GM10847 (cell line): ENCODE results near the gene RASL11A.

Source experiments
- POLR2A ChIP-seq: IDR thresholded peaks from 2 replicates; pipeline ENCODE4 v1.6.1; 2011; ENCODE audit not compliant: insufficient read length; ENCODE audit errors: extremely low read depth

Gene RASL11A

GRCh38 chr13:27270594-27271520, at the start of gene RASL11A:
RASL11A (plus strand) TSS chr13:27270830; CDS start chr13:27270945, 115 bp downstream.
- no peak for TF ChIP-seq POLR2A

- TF ChIP-seq POLR2A, result no peak
Measured at GRCh38 chr13:27226991-27227390, 43.6 kb upstream of the RASL11A start.

- TF ChIP-seq POLR2A, result no peak
Measured at GRCh38 chr13:27228131-27228530, 42.5 kb upstream of the RASL11A start.

- TF ChIP-seq POLR2A, result no peak
Measured at GRCh38 chr13:27229642-27230041, 41.0 kb upstream of the RASL11A start.

GRCh38 chr13:27233964-27234363, 36.7 kb upstream of the RASL11A start:
- no peak for TF ChIP-seq POLR2A

- no peak for TF ChIP-seq POLR2A
Measured at GRCh38 chr13:27236478-27236877, 34.2 kb upstream of the RASL11A start.

- TF ChIP-seq POLR2A, result no peak
Measured at GRCh38 chr13:27242702-27243101, 27.9 kb upstream of the RASL11A start.

- TF ChIP-seq POLR2A, result no peak
Measured at GRCh38 chr13:27245610-27246009, 25.0 kb upstream of the RASL11A start.

- TF ChIP-seq POLR2A, result no peak
Measured at GRCh38 chr13:27250833-27251165, 19.8 kb upstream of the RASL11A start.

GRCh38 chr13:27251166-27252091, 19.2 kb upstream of the RASL11A start, which contains the start of gene RPL21:
RPL21 (plus strand) TSS chr13:27251558; CDS start chr13:27253777, 2,219 bp downstream.
- peak; percentile 75 for TF ChIP-seq POLR2A

- no peak for TF ChIP-seq POLR2A
Measured at GRCh38 chr13:27252467-27252866, 18.2 kb upstream of the RASL11A start.

- no peak for TF ChIP-seq POLR2A
Measured at GRCh38 chr13:27257233-27257568, 13.4 kb upstream of the RASL11A start.

- TF ChIP-seq POLR2A, result no peak
Measured at GRCh38 chr13:27257648-27258253, 12.9 kb upstream of the RASL11A start.

GRCh38 chr13:27258637-27259386, 11.8 kb upstream of the RASL11A start:
- TF ChIP-seq POLR2A, result no peak

GRCh38 chr13:27259831-27260230, 10.8 kb upstream of the RASL11A start:
- TF ChIP-seq POLR2A, result no peak

GRCh38 chr13:27261396-27261795, 9.2 kb upstream of the RASL11A start:
- no peak for TF ChIP-seq POLR2A
